HepG2 (cell line): ENCODE data around the gene CYP11A1. TPM values are rescaled to one million over a fixed set of nuclear protein-coding genes. Genes with fewer than 3 reads are reported as not detected.

Source experiments
- ARNT2 ChIP-seq: sonication (generic); formaldehyde crosslinking; IDR thresholded peaks from 2 replicates; pipeline ENCODE4 v1.8.0; 2022; ENCODE audit warnings: mild to moderate bottlenecking, low read depth, missing genetic modification reagents, moderate library complexity
- ELF1 ChIP-seq: sonication (generic); formaldehyde crosslinking; IDR thresholded peaks from 2 replicates; pipeline ENCODE4 v1.4.0; 2020; ENCODE audit warnings: missing genetic modification reagents
- HNRNPLL ChIP-seq: fragments of 200-400 bp; formaldehyde crosslinking; IDR thresholded peaks from 2 replicates; pipeline ENCODE4 v1.6.1; 2017; ENCODE audit warnings: mild to moderate bottlenecking, low read depth, low read length; ENCODE audit not compliant: poor library complexity, severe bottlenecking
- MEIS2 ChIP-seq: sonication (generic); formaldehyde crosslinking; IDR thresholded peaks from 2 replicates; pipeline ENCODE4 v1.9.0; 2021; ENCODE audit warnings: mild to moderate bottlenecking, missing genetic modification reagents
- MIER3 ChIP-seq: IDR thresholded peaks from 2 replicates; pipeline ENCODE4 v1.6.1; 2016; ENCODE audit warnings: missing compliant biosample characterization, borderline replicate concordance
- NFE2L1 ChIP-seq: sonication (generic); formaldehyde crosslinking; IDR thresholded peaks from 2 replicates; pipeline ENCODE4 v1.4.0; 2020; ENCODE audit warnings: missing genetic modification reagents, mild to moderate bottlenecking, borderline replicate concordance
- POLR2G ChIP-seq: fragments of 200-400 bp; formaldehyde crosslinking; IDR thresholded peaks from 2 replicates; pipeline ENCODE4 v1.6.1; 2018; ENCODE audit warnings: mild to moderate bottlenecking, low read depth, low read length, moderate library complexity
- RNF2 ChIP-seq: fragments of 450-650 bp; conservative IDR thresholded peaks from 2 replicates; pipeline ENCODE4 v1.6.1; 2016; ENCODE audit warnings: low read depth
- TRIM24 ChIP-seq: sonication (generic); formaldehyde crosslinking; IDR thresholded peaks from 2 replicates; pipeline ENCODE4 v1.8.0; 2022; ENCODE audit warnings: mild to moderate bottlenecking, missing genetic modification reagents
- TSC22D2 ChIP-seq: sonication (generic); formaldehyde crosslinking; IDR thresholded peaks from 2 replicates; pipeline ENCODE4 v1.5.1; 2020; ENCODE audit warnings: missing genetic modification reagents, mild to moderate bottlenecking, borderline replicate concordance
- WIZ ChIP-seq: sonication (generic); formaldehyde crosslinking; IDR thresholded peaks from 2 replicates; pipeline ENCODE4 v1.5.1; 2020; ENCODE audit warnings: mild to moderate bottlenecking, missing genetic modification reagents
- XRCC5 ChIP-seq: fragments of 200-400 bp; formaldehyde crosslinking; optimal IDR thresholded peaks from 2 replicates; pipeline ENCODE3; 2017; ENCODE audit warnings: mild to moderate bottlenecking, low read length
- ZBTB3 ChIP-seq: sonication (generic); formaldehyde crosslinking; IDR thresholded peaks from 2 replicates; pipeline ENCODE4 v1.4.0; 2020; ENCODE audit warnings: low read depth, mild to moderate bottlenecking, moderate library complexity, missing genetic modification reagents, borderline replicate concordance
- ZBTB38 ChIP-seq: sonication (generic); formaldehyde crosslinking; IDR thresholded peaks from 2 replicates; pipeline ENCODE4 v1.5.1; 2020; ENCODE audit warnings: mild to moderate bottlenecking, missing genetic modification reagents
- ZNF264 ChIP-seq: sonication (generic); formaldehyde crosslinking; IDR thresholded peaks from 2 replicates; pipeline ENCODE4 v1.4.0; 2020; ENCODE audit warnings: missing genetic modification reagents
- ZNF296 ChIP-seq: sonication (generic); formaldehyde crosslinking; conservative IDR thresholded peaks from 2 replicates; pipeline ENCODE4 v1.5.0; 2020; ENCODE audit warnings: mild to moderate bottlenecking, missing genetic modification reagents
- ZNF563 ChIP-seq: sonication (generic); formaldehyde crosslinking; IDR thresholded peaks from 2 replicates; pipeline ENCODE4 v1.8.0; 2022; ENCODE audit warnings: mild to moderate bottlenecking, moderate library complexity, missing genetic modification reagents
- ZNF790 ChIP-seq: sonication (generic); formaldehyde crosslinking; IDR thresholded peaks from 2 replicates; pipeline ENCODE4 v1.8.0; 2022; ENCODE audit warnings: missing genetic modification reagents, mild to moderate bottlenecking, borderline replicate concordance
- ZSCAN9 ChIP-seq: IDR thresholded peaks from 2 replicates; pipeline ENCODE4 v1.6.1; 2016; ENCODE audit warnings: borderline replicate concordance
- polyA plus RNA-seq, 8 experiments: library from polyadenylated mRNA; depleted of rRNA in 3 of 8; stranded (reverse) in 7 of 8; unstranded in 1 of 8; fragments of >200 nt; fragmentation: Illumina TruSeq in 4 of 8; extraction: Trizol in 4 of 8; gene quantifications; 2 replicates each; pipeline versions ENCODE4 v1.2.1 to v1.2.3, GENCODE V29; 2011 to 2016; ENCODE audit warnings: low read depth in 4 of 8, missing spikeins in 1 of 8, mixed read lengths in 1 of 8; ENCODE audit not compliant: insufficient read depth in 1 of 8
- total RNA-seq, 5 experiments: library from RNA; depleted of rRNA; stranded (reverse); fragments of >200 nt; fragmentation: Illumina TruSeq; extraction: Trizol; gene quantifications; 2 replicates each; pipeline ENCODE4 v1.2.3, GENCODE V29; 2016; ENCODE audit warnings: low read depth in 1 of 5
- TF ChIP-seq, protein P1 (sequence below): sonication (generic); formaldehyde crosslinking; IDR thresholded peaks from 2 replicates; pipeline ENCODE4 v1.8.0; 2022; ENCODE audit warnings: missing genetic modification reagents, low read depth, mild to moderate bottlenecking, borderline replicate concordance
- TF ChIP-seq, protein P2 (sequence below): sonication (generic); formaldehyde crosslinking; IDR thresholded peaks from 2 replicates; pipeline ENCODE4 v1.8.0; 2023; ENCODE audit warnings: mild to moderate bottlenecking, missing genetic modification reagents
- TF ChIP-seq, protein P3 (sequence below): sonication (generic); IDR thresholded peaks from 2 replicates; pipeline ENCODE4 v1.6.1; 2016; ENCODE audit warnings: low read depth, borderline replicate concordance
- TF ChIP-seq, protein P4 (sequence below): sonication (generic); formaldehyde crosslinking; IDR thresholded peaks from 2 replicates; pipeline ENCODE4 v1.4.0; 2020; ENCODE audit warnings: missing genetic modification reagents
- TF ChIP-seq, protein P5 (sequence below): sonication (generic); formaldehyde crosslinking; IDR thresholded peaks from 2 replicates; pipeline ENCODE4 v1.4.0; 2020; ENCODE audit warnings: missing genetic modification reagents, borderline replicate concordance

The CYP11A1 gene
- total and polyA plus RNA-seq, 2 of the 13 experiments (the other 11 are each of a cell fraction or from before 2014, with no cell fraction given): 0.66 to 0.92 TPM

DNA sequence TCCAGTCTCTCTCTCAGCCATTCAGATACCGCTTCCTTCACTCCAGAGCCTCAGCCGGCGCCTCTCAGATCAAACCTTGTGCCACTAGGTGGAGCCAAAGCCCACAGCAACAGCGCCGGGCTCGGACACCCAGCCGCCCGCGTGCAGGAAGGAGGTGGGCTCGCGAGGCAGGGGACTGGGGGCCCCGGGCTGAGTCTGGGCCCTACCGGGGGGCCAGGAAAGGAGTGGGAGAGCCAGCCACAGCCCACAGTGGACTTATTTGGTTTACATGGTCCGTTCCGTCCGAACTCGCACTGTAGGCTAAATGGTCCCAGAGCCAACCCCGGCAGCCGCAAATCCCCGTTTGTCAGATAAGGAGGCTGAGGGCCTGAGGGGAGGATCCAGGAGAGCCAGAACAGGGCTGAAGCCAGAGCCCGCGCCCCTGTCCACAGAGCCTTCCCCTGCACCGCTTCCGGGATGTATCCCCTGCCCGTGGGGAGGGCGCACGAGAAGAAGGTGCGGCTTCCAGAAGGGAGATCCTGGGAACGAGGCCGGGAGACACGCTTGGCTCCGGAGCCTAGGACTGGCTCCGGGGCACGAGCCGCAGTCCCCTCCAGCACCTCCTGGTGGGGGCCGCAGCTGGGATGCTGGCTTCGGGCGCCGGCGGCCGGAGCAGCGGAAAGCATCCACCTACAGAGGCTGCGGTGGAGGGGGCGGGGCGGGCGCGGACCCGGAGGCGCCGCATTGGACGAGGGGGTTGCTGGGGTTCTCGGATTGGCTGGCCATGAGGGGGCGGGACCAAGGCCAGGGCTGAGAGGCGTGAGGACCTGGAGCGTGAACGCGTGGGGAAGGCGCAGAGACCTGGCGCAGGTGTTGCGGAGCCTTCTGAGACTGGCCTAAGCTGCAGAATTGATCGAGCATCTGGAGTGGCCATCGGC is 6.5 kb upstream of the CYP11A1 start (continued):
- TF ChIP-seq, protein P1, sequence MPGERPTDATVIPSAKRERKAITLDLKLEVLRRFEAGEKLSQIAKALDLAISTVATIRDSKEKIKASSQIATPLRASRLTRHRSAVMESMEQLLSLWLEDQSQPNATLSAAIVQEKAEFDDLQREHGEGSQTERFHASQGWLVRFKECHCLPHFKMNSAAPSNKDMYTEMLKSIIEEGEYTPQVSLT (CRISPR knock-in tag): no peak
- TF ChIP-seq ZNF563 (CRISPR knock-in tag) (peak; percentile 62), MIER3 (CRISPR knock-in tag) (0 out of 2 replicates have a peak, but pooled peaks have one; percentile 47), ZNF264 (CRISPR knock-in tag) (no peak), ZBTB3 (CRISPR knock-in tag) (no peak), ELF1 (CRISPR knock-in tag) (peak; percentile 43), TRIM24 (CRISPR knock-in tag) (no peak), RNF2 (peak; percentile 92), ZSCAN9 (CRISPR knock-in tag) (no peak), MEIS2 (peak; percentile 24; the same call in 1 of the 2 replicates), POLR2G (0 out of 2 replicates have a peak, but pooled peaks have one; percentile 37), ZNF790 (peak; percentile 80; the same call in 1 of the 2 replicates), ARNT2 (CRISPR knock-in tag) (peak; percentile 39; the same call in 1 of the 2 replicates), ZNF296 (CRISPR knock-in tag) (no peak), NFE2L1 (CRISPR knock-in tag) (no peak), TSC22D2 (CRISPR knock-in tag) (peak; percentile 6; the same call in 1 of the 2 replicates), HNRNPLL (peak; percentile 64), ZBTB38 (CRISPR knock-in tag) (no peak), WIZ (CRISPR knock-in tag) (0 out of 2 replicates have a peak, but pooled peaks have one; percentile 32), XRCC5 (peak; percentile 84)
- TF ChIP-seq, protein P2, sequence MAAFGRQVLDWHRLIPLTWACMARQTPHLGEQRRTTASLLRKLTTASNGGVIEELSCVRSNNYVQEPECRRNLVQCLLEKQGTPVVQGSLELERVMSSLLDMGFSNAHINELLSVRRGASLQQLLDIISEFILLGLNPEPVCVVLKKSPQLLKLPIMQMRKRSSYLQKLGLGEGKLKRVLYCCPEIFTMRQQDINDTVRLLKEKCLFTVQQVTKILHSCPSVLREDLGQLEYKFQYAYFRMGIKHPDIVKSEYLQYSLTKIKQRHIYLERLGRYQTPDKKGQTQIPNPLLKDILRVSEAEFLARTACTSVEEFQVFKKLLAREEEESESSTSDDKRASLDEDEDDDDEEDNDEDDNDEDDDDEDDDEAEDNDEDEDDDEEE: no peak
- TF ChIP-seq, protein P3, sequence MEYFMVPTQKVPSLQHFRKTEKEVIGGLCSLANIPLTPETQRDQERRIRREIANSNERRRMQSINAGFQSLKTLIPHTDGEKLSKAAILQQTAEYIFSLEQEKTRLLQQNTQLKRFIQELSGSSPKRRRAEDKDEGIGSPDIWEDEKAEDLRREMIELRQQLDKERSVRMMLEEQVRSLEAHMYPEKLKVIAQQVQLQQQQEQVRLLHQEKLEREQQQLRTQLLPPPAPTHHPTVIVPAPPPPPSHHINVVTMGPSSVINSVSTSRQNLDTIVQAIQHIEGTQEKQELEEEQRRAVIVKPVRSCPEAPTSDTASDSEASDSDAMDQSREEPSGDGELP: peak; percentile 5; the same call in 1 of the 2 replicates
- TF ChIP-seq, protein P4, sequence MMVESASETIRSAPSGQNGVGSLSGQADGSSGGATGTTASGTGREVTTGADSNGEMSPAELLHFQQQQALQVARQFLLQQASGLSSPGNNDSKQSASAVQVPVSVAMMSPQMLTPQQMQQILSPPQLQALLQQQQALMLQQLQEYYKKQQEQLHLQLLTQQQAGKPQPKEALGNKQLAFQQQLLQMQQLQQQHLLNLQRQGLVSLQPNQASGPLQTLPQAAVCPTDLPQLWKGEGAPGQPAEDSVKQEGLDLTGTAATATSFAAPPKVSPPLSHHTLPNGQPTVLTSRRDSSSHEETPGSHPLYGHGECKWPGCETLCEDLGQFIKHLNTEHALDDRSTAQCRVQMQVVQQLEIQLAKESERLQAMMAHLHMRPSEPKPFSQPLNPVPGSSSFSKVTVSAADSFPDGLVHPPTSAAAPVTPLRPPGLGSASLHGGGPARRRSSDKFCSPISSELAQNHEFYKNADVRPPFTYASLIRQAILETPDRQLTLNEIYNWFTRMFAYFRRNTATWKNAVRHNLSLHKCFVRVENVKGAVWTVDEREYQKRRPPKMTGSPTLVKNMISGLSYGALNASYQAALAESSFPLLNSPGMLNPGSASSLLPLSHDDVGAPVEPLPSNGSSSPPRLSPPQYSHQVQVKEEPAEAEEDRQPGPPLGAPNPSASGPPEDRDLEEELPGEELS (CRISPR knock-in tag): no peak
- TF ChIP-seq, protein P5, sequence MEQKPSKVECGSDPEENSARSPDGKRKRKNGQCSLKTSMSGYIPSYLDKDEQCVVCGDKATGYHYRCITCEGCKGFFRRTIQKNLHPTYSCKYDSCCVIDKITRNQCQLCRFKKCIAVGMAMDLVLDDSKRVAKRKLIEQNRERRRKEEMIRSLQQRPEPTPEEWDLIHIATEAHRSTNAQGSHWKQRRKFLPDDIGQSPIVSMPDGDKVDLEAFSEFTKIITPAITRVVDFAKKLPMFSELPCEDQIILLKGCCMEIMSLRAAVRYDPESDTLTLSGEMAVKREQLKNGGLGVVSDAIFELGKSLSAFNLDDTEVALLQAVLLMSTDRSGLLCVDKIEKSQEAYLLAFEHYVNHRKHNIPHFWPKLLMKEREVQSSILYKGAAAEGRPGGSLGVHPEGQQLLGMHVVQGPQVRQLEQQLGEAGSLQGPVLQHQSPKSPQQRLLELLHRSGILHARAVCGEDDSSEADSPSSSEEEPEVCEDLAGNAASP (CRISPR knock-in tag): no peak
